Trophoblast cell (in vitro differentiated cells and primary cell): ENCODE results near the gene SLC22A23.
A peak's percentile ranks its signal among the peaks of the same experiment; 100 is the strongest.

Experiments used
- DNase-seq, 2 donors: peaks; one replicate each; pipeline ENCODE4 v3.0.0-alpha.2; 2016
- H2AFZ ChIP-seq: 2 replicates; pipeline ENCODE4 v1.6.1; 2013; ENCODE audit warnings: low read length, moderate library complexity, mild to moderate bottlenecking; ENCODE audit not compliant: insufficient read depth, poor library complexity
- H2AK5ac ChIP-seq: 2 replicates; pipeline ENCODE4 v1.6.1; 2013; ENCODE audit warnings: mild to moderate bottlenecking, low read length
- H2BK120ac ChIP-seq: 2 replicates; pipeline ENCODE4 v1.6.1; 2013; ENCODE audit warnings: low read length, mild to moderate bottlenecking, moderate library complexity; ENCODE audit not compliant: insufficient read depth, poor library complexity
- H2BK12ac ChIP-seq: 2 replicates; pipeline ENCODE4 v1.6.1; 2013; ENCODE audit warnings: mild to moderate bottlenecking, low read length, moderate library complexity
- H2BK5ac ChIP-seq: 2 replicates; pipeline ENCODE4 v1.6.1; 2013; ENCODE audit warnings: low read length, low read depth, moderate library complexity, mild to moderate bottlenecking; ENCODE audit not compliant: poor library complexity
- H3K14ac ChIP-seq: 2 replicates; pipeline ENCODE4 v1.6.1; 2013; ENCODE audit warnings: mild to moderate bottlenecking, low read length
- H3K18ac ChIP-seq: 2 replicates; pipeline ENCODE4 v1.6.1; 2013; ENCODE audit warnings: mild to moderate bottlenecking, low read length
- H3K23ac ChIP-seq: 2 replicates; pipeline ENCODE4 v1.6.1; 2013; ENCODE audit warnings: low read length
- H3K27ac ChIP-seq: 2 replicates; pipeline ENCODE4 v1.5.1; 2013; ENCODE audit warnings: low read depth, mild to moderate bottlenecking, inconsistent platforms, low read length, moderate library complexity
- H3K27me3 ChIP-seq: 2 replicates; pipeline ENCODE4 v1.6.1; 2013; ENCODE audit warnings: inconsistent platforms, mild to moderate bottlenecking, low read length, moderate library complexity; ENCODE audit not compliant: insufficient read depth
- H3K36me3 ChIP-seq, 2 experiments: 1 replicate in 1 of 2; 2 replicates in 1 of 2; pipeline ENCODE4 v1.6.1; 2013; ENCODE audit warnings: low read length in 2 of 2, mild to moderate bottlenecking in 2 of 2, moderate library complexity in 1 of 2; ENCODE audit not compliant: insufficient read depth in 2 of 2, control insufficient read depth in 1 of 2
- H3K4ac ChIP-seq: 2 replicates; pipeline ENCODE4 v1.6.1; 2013; ENCODE audit warnings: low read depth, mild to moderate bottlenecking, low read length, moderate library complexity
- H3K4me1 ChIP-seq, 2 experiments: 1 replicate in 1 of 2; 2 replicates in 1 of 2; pipeline ENCODE4 v1.6.1; 2013; ENCODE audit warnings: low read length in 2 of 2, mild to moderate bottlenecking in 2 of 2, moderate library complexity in 1 of 2; ENCODE audit not compliant: insufficient read depth in 2 of 2, control insufficient read depth in 1 of 2
- H3K4me2 ChIP-seq: 2 replicates; pipeline ENCODE4 v1.6.1; 2013; ENCODE audit warnings: inconsistent platforms, mild to moderate bottlenecking, low read length, moderate library complexity
- H3K4me3 ChIP-seq: 2 replicates; pipeline ENCODE4 v1.5.1; 2013; ENCODE audit warnings: mild to moderate bottlenecking, low read depth, low read length, inconsistent platforms
- H3K79me1 ChIP-seq: one replicate; pipeline ENCODE4 v1.6.1; 2013; ENCODE audit warnings: low read length
- H3K79me2 ChIP-seq: 2 replicates; pipeline ENCODE4 v1.6.1; 2013; ENCODE audit warnings: low read length, mild to moderate bottlenecking; ENCODE audit not compliant: control insufficient read depth, insufficient read depth, poor library complexity
- H3K9ac ChIP-seq: 2 replicates; pipeline ENCODE4 v1.6.1; 2013; ENCODE audit warnings: mild to moderate bottlenecking, low read length
- H3K9me3 ChIP-seq: 2 replicates; pipeline ENCODE4 v1.6.1; 2013; ENCODE audit warnings: low read depth, mild to moderate bottlenecking, control low read depth, inconsistent platforms, low read length; ENCODE audit not compliant: insufficient read depth
- H4K12ac ChIP-seq: 2 replicates; pipeline ENCODE4 v1.6.1; 2013; ENCODE audit warnings: low read depth, mild to moderate bottlenecking, low read length, moderate library complexity
- H4K8ac ChIP-seq: 2 replicates; pipeline ENCODE4 v1.6.1; 2013; ENCODE audit warnings: low read depth, mild to moderate bottlenecking, low read length, moderate library complexity
- H4K91ac ChIP-seq: one replicate; pipeline ENCODE4 v1.6.1; 2013; ENCODE audit warnings: low read depth, mild to moderate bottlenecking, low read length, moderate library complexity
- WGBS: extraction: QIAGEN DNeasy Blood & Tissue Kit; methylation state at CpG from one replicate; pipeline ENCODE4 v1.1.7; 2013; ENCODE audit warnings: missing lambda C conversion rate; ENCODE audit not compliant: insufficient read length, insufficient coverage; ENCODE audit errors: extremely low coverage; 5-methylcytosine and 5-hydroxymethylcytosine counted together

Gene SLC22A23

DNA sequence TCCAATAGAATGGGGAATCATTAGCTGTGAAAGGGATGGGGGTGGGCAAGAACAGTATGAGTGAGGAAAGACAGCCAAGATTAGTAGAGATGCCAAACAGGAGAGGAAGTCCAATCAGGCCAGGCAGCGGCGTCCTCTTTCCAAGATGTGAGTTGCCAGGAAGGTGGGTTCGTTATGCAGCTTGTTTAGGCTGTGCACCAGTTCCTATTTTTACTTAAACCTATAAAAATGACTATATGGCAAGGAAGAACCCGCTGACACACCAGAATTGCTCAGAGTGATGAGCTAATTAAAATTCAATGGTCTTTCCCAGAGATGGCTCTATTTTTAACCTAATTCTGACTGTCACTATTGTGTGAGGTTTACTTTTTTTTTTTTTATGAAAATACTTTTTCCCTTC, 88.2 kb downstream of the SLC22A23 start:
- Histone ChIP-seq H2AK5ac (no peak overlapping the region), H3K14ac (no peak overlapping the region), H3K79me1 (no peaks in the 10 kb centered on the region), H3K4me3 (no peak overlapping the region), H2BK120ac (no peak overlapping the region), H3K4me2 (no peak overlapping the region), H2AFZ (no peak overlapping the region), H3K23ac (no peak overlapping the region), H3K9me3 (peaks cover 1% of the 10 kb centered on the region), H3K18ac (no peak overlapping the region), H2BK12ac (no peak overlapping the region), H4K91ac (no peak overlapping the region), H3K9ac (no peak overlapping the region), H4K8ac (no peak overlapping the region), H3K4ac (no peak overlapping the region), H3K79me2 (no peaks in the 10 kb centered on the region), H4K12ac (no peak overlapping the region), H3K27me3 (no peaks in the 10 kb centered on the region), H3K4me1 (peaks cover 0 to 4% of the 10 kb centered on the region in 2 experiments), H2BK5ac (no peak overlapping the region), H3K36me3 (peaks cover 2 to 3% of the 10 kb centered on the region in 2 experiments), H3K27ac (no peak overlapping the region)
- WGBS = no CpG with 5 or more reads among the region's 4 CpGs
- DNase-seq = no peak

GRCh38 chr6:3367630-3368029, 89.2 kb downstream of the SLC22A23 start:
- H3K79me1 ChIP-seq = no peaks in the 10 kb centered on the region
- H2BK5ac ChIP-seq = no peak overlapping the region
- no peak overlapping the region for H3K27ac ChIP-seq

GRCh38 chr6:3366596-3367413, 90.0 kb downstream of the SLC22A23 start:
- H2BK12ac ChIP-seq = no peak overlapping the region

More at GRCh38 chr6:3367630-3368029, 89.2 kb downstream of the SLC22A23 start:
- Histone ChIP-seq H3K14ac (no peak overlapping the region), H2BK12ac (no peak overlapping the region), H2BK120ac (no peak overlapping the region), H3K79me2 (no peaks in the 10 kb centered on the region), H3K18ac (no peak overlapping the region), H2AFZ (no peak overlapping the region), H3K9ac (no peak overlapping the region), H3K4ac (no peak overlapping the region), H4K12ac (no peak overlapping the region), H3K9me3 (peaks cover 1% of the 10 kb centered on the region), H4K8ac (no peak overlapping the region), H3K4me3 (no peak overlapping the region), H3K4me2 (no peak overlapping the region), H3K27me3 (no peaks in the 10 kb centered on the region), H3K23ac (no peak overlapping the region), H4K91ac (no peak overlapping the region), H3K4me1 (peaks cover 4 to 10% of the 10 kb centered on the region in 2 experiments), H2AK5ac (no peak overlapping the region), H3K36me3 (peaks cover 3 to 6% of the 10 kb centered on the region in 2 experiments)
- DNase-seq = peak in 1 of 2 donors; percentile 9
- WGBS = no CpG with 5 or more reads among the region's 5 CpGs

DNA sequence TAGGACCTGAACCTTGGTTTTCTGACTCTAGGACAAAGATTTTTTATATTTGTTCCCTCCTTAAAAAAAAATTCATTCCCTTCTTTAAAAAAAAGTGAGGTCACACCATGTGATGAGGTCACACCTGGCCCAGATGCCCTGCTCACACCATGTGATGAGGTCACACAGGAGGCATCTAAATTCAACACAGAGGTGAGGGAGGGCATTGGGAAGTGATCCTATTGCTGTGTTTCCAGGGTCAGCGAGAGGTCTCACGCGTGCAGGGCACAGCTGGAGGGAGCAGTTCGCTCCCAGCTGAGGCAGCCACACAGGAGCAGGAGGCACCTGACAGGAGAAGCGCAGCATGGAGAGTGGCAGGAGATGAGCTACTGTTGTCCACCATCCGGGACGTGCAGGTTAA, 92.5 kb downstream of the SLC22A23 start:
- H4K8ac ChIP-seq = no peak overlapping the region
- no peak for DNase-seq
- no CpG with 5 or more reads among the region's 7 CpGs for WGBS

More at GRCh38 chr6:3366596-3367413, 90.0 kb downstream of the SLC22A23 start:
- H3K36me3 ChIP-seq = peaks cover 3 to 6% of the 10 kb centered on the region in 2 experiments
- H3K4me1 ChIP-seq = peaks cover 4 to 10% of the 10 kb centered on the region in 2 experiments
- no peak overlapping the region for H3K4me3 ChIP-seq
- no peak overlapping the region for H3K27ac ChIP-seq
- no peak overlapping the region for H3K4me2 ChIP-seq
- no peak overlapping the region for H4K91ac ChIP-seq
- no peak overlapping the region for H3K23ac ChIP-seq
- no peak overlapping the region for H4K8ac ChIP-seq
- no peaks in the 10 kb centered on the region for H3K79me1 ChIP-seq
- H4K12ac ChIP-seq = no peak overlapping the region
- no peak overlapping the region for H3K18ac ChIP-seq
- H2AK5ac ChIP-seq = no peak overlapping the region
- peaks cover 1% of the 10 kb centered on the region for H3K9me3 ChIP-seq
- no peak overlapping the region for H2AFZ ChIP-seq
- no peak overlapping the region for H2BK5ac ChIP-seq
- H3K27me3 ChIP-seq = no peaks in the 10 kb centered on the region
- no CpG with 5 or more reads among the region's 5 CpGs for WGBS
- no peak overlapping the region for H3K4ac ChIP-seq
- H3K9ac ChIP-seq = no peak overlapping the region
- H2BK120ac ChIP-seq = no peak overlapping the region
- no peaks in the 10 kb centered on the region for H3K79me2 ChIP-seq
- H3K14ac ChIP-seq = no peak overlapping the region
- DNase-seq = no peak

More for the DNA sequence above, 92.5 kb downstream of the SLC22A23 start:
- Histone ChIP-seq H3K4me2 (no peak overlapping the region), H3K79me1 (no peaks in the 10 kb centered on the region), H3K23ac (no peak overlapping the region), H3K79me2 (no peaks in the 10 kb centered on the region), H4K91ac (no peak overlapping the region), H3K36me3 (peaks cover 6 to 9% of the 10 kb centered on the region in 2 experiments), H2BK120ac (no peak overlapping the region), H3K27me3 (no peaks in the 10 kb centered on the region), H2AFZ (no peak overlapping the region), H4K12ac (no peak overlapping the region), H3K18ac (no peak overlapping the region), H3K9ac (no peak overlapping the region), H3K4me1 (peaks cover 6 to 13% of the 10 kb centered on the region in 2 experiments), H3K4me3 (no peak overlapping the region), H3K14ac (no peak overlapping the region), H3K4ac (no peak overlapping the region), H3K27ac (no peak overlapping the region), H2BK12ac (no peak overlapping the region), H3K9me3 (peaks cover 3% of the 10 kb centered on the region), H2BK5ac (no peak overlapping the region), H2AK5ac (no peak overlapping the region)
